OCI-LY7 (cell line): Measurements from ENCODE around the gene MRPS33. TPM values are rescaled to one million over a fixed set of nuclear protein-coding genes. Genes with fewer than 3 reads are reported as not detected.

Experiments used
- BruUV-seq: library from RNA; stranded (reverse); fragments of 400-500 nt; replicated peaks from 2 replicates; lab custom pipeline; 2021; lab: Mats Ljungman, UMichigan
- CTCF ChIA-PET: fragments of 300-600 bp; sonication (Branson Sonifier 250); formaldehyde crosslinking; loops from one replicate; lab custom pipeline; 2022; ENCODE audit warnings: antibody characterized with exemption; ENCODE audit not compliant: unreplicated experiment; lab: Charles Lee
- POLR2A ChIA-PET: fragments of 300-600 bp; sonication (Branson Sonifier 250); formaldehyde crosslinking; loops from one replicate; lab custom pipeline; 2022; ENCODE audit warnings: antibody characterized with exemption; lab: Charles Lee
- DNase-seq: peaks from one replicate; pipeline ENCODE4 v3.0.0-alpha.2; 2015; ENCODE audit warnings: low spot score
- H2AFZ ChIP-seq: fragments of 200-600 bp; sonication (generic), shearing (Covaris generic); 2 replicates; pipeline ENCODE4 v1.6.1; 2014; ENCODE audit warnings: mild to moderate bottlenecking, antibody characterized with exemption, low read length, moderate library complexity
- H3K27ac ChIP-seq: fragments of 200-600 bp; sonication (generic); 2 replicates; pipeline ENCODE4 v1.5.1; 2014; ENCODE audit warnings: mixed run types, low read depth, mild to moderate bottlenecking, moderate library complexity, low read length, inconsistent platforms; ENCODE audit not compliant: poor library complexity, severe bottlenecking
- H3K36me3 ChIP-seq: fragments of 200-600 bp; sonication (generic); 2 replicates; pipeline ENCODE4 v1.6.1; 2014; ENCODE audit warnings: mild to moderate bottlenecking, antibody characterized with exemption, low read length, moderate library complexity, mixed read lengths; ENCODE audit not compliant: insufficient read depth
- H3K4me1 ChIP-seq: fragments of 200-600 bp; sonication (generic); 2 replicates; pipeline ENCODE4 v1.5.1; 2014; ENCODE audit warnings: mild to moderate bottlenecking, low read length; ENCODE audit not compliant: insufficient read depth, poor library complexity, severe bottlenecking
- H3K4me2 ChIP-seq: fragments of 200-600 bp; sonication (generic); 2 replicates; pipeline ENCODE4 v1.6.1; 2014; ENCODE audit warnings: mild to moderate bottlenecking, low read length
- H3K4me3 ChIP-seq: fragments of 200-600 bp; sonication (generic); 2 replicates; pipeline ENCODE4 v1.5.1; 2014; ENCODE audit warnings: mild to moderate bottlenecking, low read depth, low read length; ENCODE audit not compliant: poor library complexity, severe bottlenecking
- H3K79me2 ChIP-seq: fragments of 200-600 bp; sonication (generic); 2 replicates; pipeline ENCODE4 v1.6.1; 2016; ENCODE audit warnings: low read depth, mild to moderate bottlenecking, low read length, moderate library complexity, mixed read lengths; ENCODE audit not compliant: insufficient read depth
- H3K9me2 ChIP-seq: fragments of 200-600 bp; sonication (generic); 2 replicates; pipeline ENCODE4 v1.6.1; 2016; ENCODE audit warnings: mild to moderate bottlenecking, low read length, mixed read lengths; ENCODE audit not compliant: insufficient read depth
- H3K9me3 ChIP-seq: fragments of 200-600 bp; sonication (generic); 2 replicates; pipeline ENCODE4 v1.6.1; 2014; ENCODE audit warnings: mild to moderate bottlenecking, mixed run types, low read length, mixed read lengths
- H4K20me1 ChIP-seq: fragments of 200-600 bp; sonication (generic); 2 replicates; pipeline ENCODE4 v1.6.1; 2014; ENCODE audit warnings: mild to moderate bottlenecking, antibody characterized with exemption, low read length, moderate library complexity, mixed read lengths; ENCODE audit not compliant: insufficient read depth
- EZH2phosphoT487 ChIP-seq: fragments of 200-600 bp; sonication (generic); IDR thresholded peaks from 2 replicates; pipeline ENCODE4 v1.6.1; 2018; ENCODE audit warnings: low read depth, borderline replicate concordance, mild to moderate bottlenecking, mixed run types, antibody characterized with exemption, low read length, moderate library complexity, mixed read lengths
- intact Hi-C: fragments of 100-400 bp; cut with micrococcal nuclease; formaldehyde crosslinking; loops from one replicate; pipeline ENCODE4 v1.10.0; 2022; ENCODE audit not compliant: unreplicated experiment
- total RNA-seq, 2 experiments: library from RNA; depleted of rRNA in 1 of 2; stranded (reverse); fragments of >200 nt in 1 of 2; shearing (Covaris generic) in 1 of 2; gene quantifications; 2 replicates each; pipeline ENCODE4 v1.2.3, GENCODE V29; 2014 to 2022
- TF ChIP-seq, protein P1 (sequence below): fragments of 200-600 bp; sonication (generic); conservative IDR thresholded peaks from 2 replicates; pipeline ENCODE4 v1.5.1; 2014; ENCODE audit warnings: mild to moderate bottlenecking, antibody characterized with exemption, low read length, moderate library complexity, mixed read lengths

The MRPS33 gene
- total RNA-seq, 2 experiments from 2014 or later: 21.1 to 71.9 TPM

DNA sequence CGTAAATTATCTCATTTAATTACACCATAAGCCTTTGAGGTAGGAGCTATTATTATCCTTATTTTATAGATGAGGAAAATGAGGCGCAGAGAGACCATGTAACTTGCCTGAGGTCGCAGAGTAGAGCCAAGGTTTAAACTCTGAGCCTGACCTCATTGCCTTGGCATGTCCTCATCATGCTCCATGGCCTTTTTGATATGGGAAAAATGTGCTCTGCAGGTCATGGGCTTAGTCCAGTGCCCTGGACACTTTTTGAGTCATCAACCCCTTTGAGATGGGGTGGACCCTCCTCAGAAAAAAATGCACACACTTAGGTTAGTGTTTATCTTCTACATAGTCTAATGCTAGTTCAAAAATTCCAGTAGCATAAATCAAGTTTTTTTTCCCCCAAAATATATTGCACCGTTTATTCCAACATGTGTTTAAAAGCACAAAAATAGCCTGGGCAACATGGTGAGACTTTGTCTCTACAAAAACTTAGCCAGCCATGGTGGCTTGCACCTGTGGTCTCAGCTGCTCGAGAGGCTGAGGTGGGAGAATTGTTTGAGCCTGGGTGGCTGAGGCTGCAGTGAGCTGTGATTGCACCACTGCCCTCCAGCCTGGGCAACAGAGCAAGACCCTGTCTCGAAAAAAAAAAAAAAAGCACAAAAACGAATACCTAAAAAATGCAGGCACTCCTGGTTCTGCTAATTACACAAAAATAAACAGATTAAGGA, 30.5 kb upstream of the MRPS33 start:
- no peaks in the 10 kb centered on the region for H3K36me3 ChIP-seq
- H3K9me2 ChIP-seq: no peaks in the 10 kb centered on the region
- H2AFZ ChIP-seq: no peak overlapping the region
- intact Hi-C loops: no loop called here
- no peak for DNase-seq
- TF ChIP-seq, protein P1, sequence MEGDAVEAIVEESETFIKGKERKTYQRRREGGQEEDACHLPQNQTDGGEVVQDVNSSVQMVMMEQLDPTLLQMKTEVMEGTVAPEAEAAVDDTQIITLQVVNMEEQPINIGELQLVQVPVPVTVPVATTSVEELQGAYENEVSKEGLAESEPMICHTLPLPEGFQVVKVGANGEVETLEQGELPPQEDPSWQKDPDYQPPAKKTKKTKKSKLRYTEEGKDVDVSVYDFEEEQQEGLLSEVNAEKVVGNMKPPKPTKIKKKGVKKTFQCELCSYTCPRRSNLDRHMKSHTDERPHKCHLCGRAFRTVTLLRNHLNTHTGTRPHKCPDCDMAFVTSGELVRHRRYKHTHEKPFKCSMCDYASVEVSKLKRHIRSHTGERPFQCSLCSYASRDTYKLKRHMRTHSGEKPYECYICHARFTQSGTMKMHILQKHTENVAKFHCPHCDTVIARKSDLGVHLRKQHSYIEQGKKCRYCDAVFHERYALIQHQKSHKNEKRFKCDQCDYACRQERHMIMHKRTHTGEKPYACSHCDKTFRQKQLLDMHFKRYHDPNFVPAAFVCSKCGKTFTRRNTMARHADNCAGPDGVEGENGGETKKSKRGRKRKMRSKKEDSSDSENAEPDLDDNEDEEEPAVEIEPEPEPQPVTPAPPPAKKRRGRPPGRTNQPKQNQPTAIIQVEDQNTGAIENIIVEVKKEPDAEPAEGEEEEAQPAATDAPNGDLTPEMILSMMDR: no peak
- no peak for TF ChIP-seq EZH2phosphoT487
- ChIA-PET CTCF (no interaction called here), POLR2A (no interaction called here)
- no peaks in the 10 kb centered on the region for H3K4me1 ChIP-seq
- no TSS peak for BruUV-seq
- no peak overlapping the region for H3K4me2 ChIP-seq
- no peaks in the 10 kb centered on the region for H3K79me2 ChIP-seq
- H3K4me3 ChIP-seq: no peak overlapping the region
- no peak overlapping the region for H3K27ac ChIP-seq
- no peaks in the 10 kb centered on the region for H3K9me3 ChIP-seq
- no peaks in the 10 kb centered on the region for H4K20me1 ChIP-seq

DNA sequence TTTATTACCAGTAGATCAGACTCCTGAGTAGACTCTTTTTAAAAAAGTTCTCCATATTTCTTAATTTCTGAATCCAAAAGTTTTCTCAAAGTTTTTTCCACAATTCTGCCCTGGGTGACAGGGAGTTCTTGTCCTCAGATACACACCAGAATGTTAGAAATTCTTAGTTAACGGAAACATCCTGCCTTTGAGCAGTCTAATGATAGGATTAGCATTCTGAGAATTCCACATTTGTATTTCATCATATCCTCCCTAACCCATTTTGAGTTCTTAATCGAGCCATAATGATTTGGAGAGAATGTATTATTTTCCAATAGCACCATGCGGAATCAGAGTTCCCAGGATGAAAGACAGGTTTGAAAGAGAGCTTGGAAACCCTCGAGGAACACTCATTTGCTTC, 28.9 kb upstream of the MRPS33 start:
- H4K20me1 ChIP-seq: no peaks in the 10 kb centered on the region
- no peak overlapping the region for H3K4me2 ChIP-seq
- no peaks in the 10 kb centered on the region for H3K9me2 ChIP-seq
- H3K9me3 ChIP-seq: no peaks in the 10 kb centered on the region
- DNase-seq: no peak
- H3K79me2 ChIP-seq: no peaks in the 10 kb centered on the region
- H3K36me3 ChIP-seq: no peaks in the 10 kb centered on the region
- H3K4me1 ChIP-seq: no peaks in the 10 kb centered on the region
- H3K4me3 ChIP-seq: no peak overlapping the region
- BruUV-seq: no TSS peak
- H3K27ac ChIP-seq: no peak overlapping the region
- H2AFZ ChIP-seq: no peak overlapping the region
- TF ChIP-seq EZH2phosphoT487: no peak
- TF ChIP-seq, protein P1: no peak
- intact Hi-C loops: no loop called here
- POLR2A ChIA-PET: no interaction called here
- CTCF ChIA-PET: no interaction called here
